ENCODE data around the gene WFDC1.

DNA sequence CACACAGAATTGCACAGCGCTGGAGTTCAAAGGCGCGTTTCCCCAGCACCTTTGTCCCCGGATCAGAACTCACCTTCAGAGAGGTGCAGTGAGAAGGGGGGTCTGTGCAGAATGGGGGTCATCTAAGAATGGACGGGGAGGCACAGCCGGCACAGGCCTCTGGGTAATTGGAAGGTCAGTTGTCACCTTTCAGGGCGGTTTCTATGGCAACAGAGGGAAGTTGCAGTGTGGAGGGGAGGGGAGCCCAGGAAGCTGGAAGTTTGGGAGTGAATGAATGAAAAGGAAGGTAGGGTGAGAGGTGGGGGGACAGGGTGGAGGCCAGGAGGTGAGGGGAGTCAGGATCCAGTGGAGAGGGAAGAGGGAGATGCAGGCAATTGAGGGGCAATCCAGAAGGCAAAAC lies 42.5 kb upstream of the WFDC1 start:
- TF ChIP-seq POLR2A (IDR thresholded peaks at IDR 0.05; ENCODE audit: low read depth, low read length): no peak
- TF ChIP-seq, protein P1, sequence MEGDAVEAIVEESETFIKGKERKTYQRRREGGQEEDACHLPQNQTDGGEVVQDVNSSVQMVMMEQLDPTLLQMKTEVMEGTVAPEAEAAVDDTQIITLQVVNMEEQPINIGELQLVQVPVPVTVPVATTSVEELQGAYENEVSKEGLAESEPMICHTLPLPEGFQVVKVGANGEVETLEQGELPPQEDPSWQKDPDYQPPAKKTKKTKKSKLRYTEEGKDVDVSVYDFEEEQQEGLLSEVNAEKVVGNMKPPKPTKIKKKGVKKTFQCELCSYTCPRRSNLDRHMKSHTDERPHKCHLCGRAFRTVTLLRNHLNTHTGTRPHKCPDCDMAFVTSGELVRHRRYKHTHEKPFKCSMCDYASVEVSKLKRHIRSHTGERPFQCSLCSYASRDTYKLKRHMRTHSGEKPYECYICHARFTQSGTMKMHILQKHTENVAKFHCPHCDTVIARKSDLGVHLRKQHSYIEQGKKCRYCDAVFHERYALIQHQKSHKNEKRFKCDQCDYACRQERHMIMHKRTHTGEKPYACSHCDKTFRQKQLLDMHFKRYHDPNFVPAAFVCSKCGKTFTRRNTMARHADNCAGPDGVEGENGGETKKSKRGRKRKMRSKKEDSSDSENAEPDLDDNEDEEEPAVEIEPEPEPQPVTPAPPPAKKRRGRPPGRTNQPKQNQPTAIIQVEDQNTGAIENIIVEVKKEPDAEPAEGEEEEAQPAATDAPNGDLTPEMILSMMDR (conservative IDR thresholded peaks at IDR 0.05; ENCODE audit: low read depth, low read length): no peak
- no peak for TF ChIP-seq NFE2L2 (IDR thresholded peaks at IDR 0.05; ENCODE audit: low read depth, low read length)
- TF ChIP-seq CEBPB (IDR thresholded peaks at IDR 0.05; ENCODE audit: low read depth, low read length): no peak
- no peak for TF ChIP-seq MAFK (IDR thresholded peaks at IDR 0.05; ENCODE audit: low read depth, low read length)
- no peak for TF ChIP-seq FOS (IDR thresholded peaks at IDR 0.05; ENCODE audit: low read depth, low read length)
- no peak for TF ChIP-seq RAD21 (IDR thresholded peaks at IDR 0.05; ENCODE audit: low read length)
- TF ChIP-seq SMC3 (IDR thresholded peaks at IDR 0.05; ENCODE audit: low read depth, low read length): no peak
- TF ChIP-seq RCOR1 (IDR thresholded peaks at IDR 0.05; ENCODE audit: insufficient replicate concordance, low read length): no peak
- TF ChIP-seq RFX5 (IDR thresholded peaks at IDR 0.05; ENCODE audit: low read depth, low read length): no peak

All from IMR-90 (cell line).